ENCODE data around the gene CYCS.
A peak's percentile ranks its signal among the peaks of the same experiment; 100 is the strongest.
"Not testable (repeated sequence)": the region's sequence is repeated elsewhere in the genome, so short reads cannot be mapped to it uniquely, and the experiment has no call there.

The CYCS gene

DNA sequence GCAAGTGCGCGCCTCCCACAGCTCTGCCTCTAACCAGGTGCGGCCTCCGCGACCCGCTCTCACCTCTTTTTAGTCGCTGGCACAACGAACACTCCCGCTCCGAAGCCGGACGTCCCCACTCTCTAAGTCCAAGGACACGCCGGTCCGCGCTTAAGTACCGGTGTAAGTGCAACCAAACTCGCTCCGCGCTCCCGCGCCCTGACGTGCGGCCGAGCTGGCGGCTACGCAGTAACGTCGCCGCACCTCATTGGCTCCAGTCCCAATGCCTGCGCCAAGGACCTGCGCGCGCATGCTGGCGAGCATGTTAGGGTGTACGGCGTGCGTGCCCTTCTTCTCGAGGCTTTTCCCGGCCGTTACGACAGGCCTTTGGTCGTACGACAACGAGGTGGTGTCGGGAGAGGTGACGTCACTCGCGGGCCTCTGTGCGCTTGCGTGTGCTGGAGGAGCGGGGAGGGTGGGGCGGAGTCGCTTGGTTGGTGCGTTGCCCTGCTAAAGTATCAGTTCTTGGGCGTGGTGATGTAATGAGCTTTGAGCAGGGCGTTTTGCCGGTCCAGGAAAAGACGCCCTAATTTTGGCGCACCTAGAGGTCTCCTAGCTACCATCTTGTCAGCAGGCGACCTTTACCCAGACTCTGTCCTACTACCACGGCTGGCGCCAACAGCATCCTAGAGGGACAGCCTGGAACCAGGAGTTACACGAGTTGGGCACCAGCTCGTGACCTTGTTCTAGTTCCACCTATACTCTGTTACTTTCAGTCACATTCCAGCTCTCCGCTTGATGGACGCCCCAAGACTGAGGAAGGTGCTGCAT, at the start of gene CYCS:
Gene CYCS, minus strand, starts transcription at position 124 of the 810 bp plus-strand sequence. CDS start 1,141 bp downstream, outside the sequence.
- Histone ChIP-seq H3K27ac (ENCODE audit: low read depth, low read length) (peak within 1 kb of the TSS; percentile 86), H3K4me1 (ENCODE audit: control insufficient read depth in 5 of 5, insufficient read depth in 5 of 5, low read length in 5 of 5) (peaks cover 6 to 30% (median 22%) of the 10 kb centered on the region in 5 donors), H3K9me3 (ENCODE audit: control insufficient read depth in 5 of 5, low read length in 5 of 5) (no peaks in the 10 kb centered on the region)

DNA sequence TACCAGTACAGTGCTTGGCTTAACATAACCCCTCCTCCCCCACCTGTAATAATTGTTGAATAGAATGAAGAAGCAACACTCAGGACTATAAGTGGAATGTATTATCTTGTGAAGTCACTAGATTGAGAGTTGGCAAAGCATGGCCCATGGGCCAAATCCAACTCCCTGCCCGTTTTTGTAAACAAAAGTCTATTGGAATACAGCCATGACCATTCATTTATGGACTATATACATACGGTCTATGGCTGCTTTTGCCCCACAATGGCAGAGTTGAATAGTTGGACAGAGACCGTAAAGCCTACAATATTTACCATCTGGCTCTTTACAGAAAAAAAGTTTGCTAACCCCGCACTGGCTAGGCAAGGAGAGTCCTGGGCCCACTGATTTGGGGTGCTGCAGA, 48.1 kb upstream of the CYCS start:
- Histone ChIP-seq H3K9ac (ENCODE audit: low read length in 5 of 5) (no peak overlapping the region), H3K36me3 (ENCODE audit: control insufficient read depth in 5 of 5, insufficient read depth in 5 of 5, low read length in 5 of 5) (peaks cover 0 to 3% (median 0%) of the 10 kb centered on the region in 5 donors), H3K27me3 (ENCODE audit: control insufficient read depth in 5 of 5, insufficient read depth in 4 of 5, low read length in 5 of 5) (no peaks in the 10 kb centered on the region), H3K27ac (ENCODE audit: low read depth, low read length) (no peak overlapping the region), H3K4me1 (ENCODE audit: control insufficient read depth in 5 of 5, insufficient read depth in 5 of 5, low read length in 5 of 5) (peaks cover 0 to 11% (median 0%) of the 10 kb centered on the region in 5 donors), H3K4me3 (ENCODE audit: low read depth in 1 of 5, low read length in 5 of 5) (no peak overlapping the region), H3K9me3 (ENCODE audit: control insufficient read depth in 5 of 5, low read length in 5 of 5) (no peaks in the 10 kb centered on the region)

More for the DNA sequence above, at the start of gene CYCS:
- H3K4me3 ChIP-seq (ENCODE audit: low read depth in 1 of 5, low read length in 5 of 5): peak within 1 kb of the TSS; percentile 85 to 98 (median 95)
- H3K36me3 ChIP-seq (ENCODE audit: control insufficient read depth in 5 of 5, insufficient read depth in 5 of 5, low read length in 5 of 5): peaks cover 10 to 24% (median 19%) of the 10 kb centered on the region in 5 donors
- H3K9ac ChIP-seq (ENCODE audit: low read length in 5 of 5): peak within 1 kb of the TSS; percentile 83 to 98 (median 91)
- H3K27me3 ChIP-seq (ENCODE audit: control insufficient read depth in 5 of 5, insufficient read depth in 4 of 5, low read length in 5 of 5): peaks cover 0 to 2% (median 0%) of the 10 kb centered on the region in 5 donors

DNA sequence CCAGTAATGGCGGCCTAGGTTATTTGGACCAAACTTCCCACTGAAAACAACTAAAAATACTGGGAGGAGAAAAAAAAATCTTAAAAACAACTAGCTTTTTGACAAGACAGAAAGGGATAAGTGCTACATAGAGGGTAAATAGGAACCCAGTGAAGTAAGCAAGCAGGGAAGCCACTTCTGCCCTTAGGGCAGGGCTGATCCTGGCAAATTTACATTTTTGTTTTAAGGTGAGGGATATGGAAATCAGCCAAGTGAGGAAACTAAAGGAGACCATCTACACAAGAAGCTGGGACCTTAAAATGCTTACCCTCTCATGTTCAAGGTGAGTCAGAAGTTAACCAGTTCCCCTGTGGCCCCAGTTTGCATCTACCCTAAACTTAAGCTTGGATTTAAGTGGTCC, 46.5 kb upstream of the CYCS start:
- Histone ChIP-seq H3K36me3 (ENCODE audit: control insufficient read depth in 5 of 5, insufficient read depth in 5 of 5, low read length in 5 of 5) (peaks cover 0 to 10% (median 0%) of the 10 kb centered on the region in 5 donors), H3K27ac (ENCODE audit: low read depth, low read length) (no peak overlapping the region), H3K4me3 (ENCODE audit: low read depth in 1 of 5, low read length in 5 of 5) (no peak overlapping the region), H3K4me1 (ENCODE audit: control insufficient read depth in 5 of 5, insufficient read depth in 5 of 5, low read length in 5 of 5) (peaks cover 0 to 11% (median 0%) of the 10 kb centered on the region in 5 donors), H3K27me3 (ENCODE audit: control insufficient read depth in 5 of 5, insufficient read depth in 4 of 5, low read length in 5 of 5) (no peaks in the 10 kb centered on the region), H3K9me3 (ENCODE audit: control insufficient read depth in 5 of 5, low read length in 5 of 5) (no peaks in the 10 kb centered on the region), H3K9ac (ENCODE audit: low read length in 5 of 5) (no peak overlapping the region)

DNA sequence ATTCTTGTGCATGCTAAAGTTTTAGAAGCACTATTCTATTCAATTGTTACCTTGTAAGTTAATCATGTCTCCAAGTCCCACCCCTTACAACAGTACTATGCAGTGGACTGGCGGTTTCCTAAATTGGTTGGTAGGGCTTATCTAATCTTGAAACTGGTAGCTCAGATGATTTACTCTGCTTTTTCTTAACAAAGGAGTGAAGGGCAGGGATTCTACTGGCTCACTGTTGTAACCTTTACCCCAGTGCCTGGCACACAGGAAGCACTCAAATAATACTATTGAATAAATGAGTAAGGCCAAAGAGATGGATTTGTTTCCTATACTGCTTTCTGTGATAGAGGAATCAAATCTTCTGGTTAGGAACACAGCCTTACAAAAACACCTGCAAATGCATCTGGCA, 46.0 kb upstream of the CYCS start:
- Histone ChIP-seq H3K36me3 (ENCODE audit: control insufficient read depth in 5 of 5, insufficient read depth in 5 of 5, low read length in 5 of 5) (peaks cover 0 to 10% (median 0%) of the 10 kb centered on the region in 5 donors), H3K9me3 (ENCODE audit: control insufficient read depth in 5 of 5, low read length in 5 of 5) (no peaks in the 10 kb centered on the region), H3K4me1 (ENCODE audit: control insufficient read depth in 5 of 5, insufficient read depth in 5 of 5, low read length in 5 of 5) (peaks cover 0 to 11% (median 0%) of the 10 kb centered on the region in 5 donors), H3K9ac (ENCODE audit: low read length in 5 of 5) (no peak overlapping the region), H3K27ac (ENCODE audit: low read depth, low read length) (no peak overlapping the region), H3K27me3 (ENCODE audit: control insufficient read depth in 5 of 5, insufficient read depth in 4 of 5, low read length in 5 of 5) (no peaks in the 10 kb centered on the region), H3K4me3 (ENCODE audit: low read depth in 1 of 5, low read length in 5 of 5) (no peak overlapping the region)

DNA sequence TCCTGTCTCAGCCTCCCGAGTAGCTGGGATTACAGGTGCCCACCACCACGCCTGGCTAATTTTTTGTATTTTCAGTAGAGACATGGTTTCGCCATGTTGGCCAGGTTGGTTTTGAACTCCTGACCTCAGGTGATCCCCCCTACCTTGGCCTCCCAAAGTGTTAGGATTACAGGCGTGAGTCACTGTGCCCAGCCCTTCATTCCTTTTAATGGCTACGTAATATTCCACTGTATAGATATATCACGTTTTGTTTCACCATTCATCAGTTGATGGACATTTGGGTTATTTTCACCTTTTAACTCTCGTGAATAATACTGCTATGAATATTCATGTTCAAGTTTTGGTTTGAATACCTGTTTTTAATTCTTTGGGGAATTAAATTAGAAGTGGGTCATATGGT, 44.6 kb upstream of the CYCS start:
- Histone ChIP-seq H3K4me1 (ENCODE audit: control insufficient read depth in 5 of 5, insufficient read depth in 5 of 5, low read length in 5 of 5) (peaks cover 0 to 11% (median 0%) of the 10 kb centered on the region in 5 donors), H3K27me3 (ENCODE audit: control insufficient read depth in 5 of 5, insufficient read depth in 4 of 5, low read length in 5 of 5) (no peaks in the 10 kb centered on the region), H3K36me3 (ENCODE audit: control insufficient read depth in 5 of 5, insufficient read depth in 5 of 5, low read length in 5 of 5) (peaks cover 0 to 10% (median 0%) of the 10 kb centered on the region in 5 donors), H3K9me3 (ENCODE audit: control insufficient read depth in 5 of 5, low read length in 5 of 5) (no peaks in the 10 kb centered on the region), H3K4me3 (ENCODE audit: low read depth in 1 of 5, low read length in 5 of 5) (no peak overlapping the region), H3K27ac (ENCODE audit: low read depth, low read length) (no peak overlapping the region), H3K9ac (ENCODE audit: low read length in 5 of 5) (no peak overlapping the region)

DNA sequence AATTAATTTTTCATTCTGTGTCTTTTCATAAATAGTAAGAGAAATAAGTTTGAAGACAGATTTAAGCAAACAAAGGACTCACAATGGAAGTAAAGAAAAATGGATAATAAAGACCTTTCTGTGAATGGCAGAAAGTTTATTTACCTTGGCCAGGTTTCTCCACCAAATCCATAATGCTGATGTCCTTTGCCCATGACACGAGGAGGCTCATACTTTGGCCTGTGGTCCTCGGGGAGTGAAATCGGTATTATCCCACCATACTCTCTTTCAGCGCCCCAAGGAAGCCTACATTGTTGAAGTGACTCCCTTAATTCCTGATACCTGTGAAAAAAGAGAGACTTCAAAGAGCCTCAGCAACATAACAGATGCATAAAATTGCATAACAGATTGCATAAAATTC, 43.1 kb upstream of the CYCS start:
- Histone ChIP-seq H3K27ac (ENCODE audit: low read depth, low read length) (no peak overlapping the region), H3K4me1 (ENCODE audit: control insufficient read depth in 5 of 5, insufficient read depth in 5 of 5, low read length in 5 of 5) (peaks cover 0 to 11% (median 0%) of the 10 kb centered on the region in 5 donors), H3K9ac (ENCODE audit: low read length in 5 of 5) (no peak overlapping the region), H3K4me3 (ENCODE audit: low read depth in 1 of 5, low read length in 5 of 5) (no peak overlapping the region), H3K36me3 (ENCODE audit: control insufficient read depth in 5 of 5, insufficient read depth in 5 of 5, low read length in 5 of 5) (peaks cover 0 to 14% (median 0%) of the 10 kb centered on the region in 5 donors), H3K9me3 (ENCODE audit: control insufficient read depth in 5 of 5, low read length in 5 of 5) (no peaks in the 10 kb centered on the region), H3K27me3 (ENCODE audit: control insufficient read depth in 5 of 5, insufficient read depth in 4 of 5, low read length in 5 of 5) (no peaks in the 10 kb centered on the region)

DNA sequence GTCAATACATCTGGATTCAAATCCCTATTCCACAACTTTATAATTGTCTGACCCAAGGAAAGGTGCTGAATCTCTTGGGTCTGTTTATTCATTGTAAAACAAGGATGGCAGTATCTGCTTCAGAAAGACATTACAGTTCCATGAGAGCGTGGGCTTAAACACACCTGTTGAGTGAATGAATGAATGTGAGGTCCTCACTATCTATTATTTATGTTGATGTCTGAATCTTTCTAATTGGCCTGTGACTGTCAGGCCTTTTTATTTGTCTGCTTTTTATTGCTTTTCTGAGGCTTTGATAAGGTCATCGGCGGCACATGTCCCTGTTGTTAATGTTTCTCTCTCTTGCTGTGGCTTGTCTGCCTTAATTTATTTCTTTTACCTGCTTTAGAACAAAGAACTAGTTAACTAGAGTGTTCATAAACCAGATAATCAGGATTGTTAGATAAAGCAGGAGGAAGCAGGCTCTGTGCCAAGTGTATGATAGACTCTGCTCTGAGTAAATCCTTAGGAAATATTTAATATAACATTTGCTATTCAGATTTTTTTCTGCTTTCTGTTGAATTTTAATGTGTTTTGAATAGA, 42.3 kb upstream of the CYCS start:
- Histone ChIP-seq H3K9ac (ENCODE audit: low read length in 5 of 5) (no peak overlapping the region), H3K4me3 (ENCODE audit: low read depth in 1 of 5, low read length in 5 of 5) (no peak overlapping the region)

DNA sequence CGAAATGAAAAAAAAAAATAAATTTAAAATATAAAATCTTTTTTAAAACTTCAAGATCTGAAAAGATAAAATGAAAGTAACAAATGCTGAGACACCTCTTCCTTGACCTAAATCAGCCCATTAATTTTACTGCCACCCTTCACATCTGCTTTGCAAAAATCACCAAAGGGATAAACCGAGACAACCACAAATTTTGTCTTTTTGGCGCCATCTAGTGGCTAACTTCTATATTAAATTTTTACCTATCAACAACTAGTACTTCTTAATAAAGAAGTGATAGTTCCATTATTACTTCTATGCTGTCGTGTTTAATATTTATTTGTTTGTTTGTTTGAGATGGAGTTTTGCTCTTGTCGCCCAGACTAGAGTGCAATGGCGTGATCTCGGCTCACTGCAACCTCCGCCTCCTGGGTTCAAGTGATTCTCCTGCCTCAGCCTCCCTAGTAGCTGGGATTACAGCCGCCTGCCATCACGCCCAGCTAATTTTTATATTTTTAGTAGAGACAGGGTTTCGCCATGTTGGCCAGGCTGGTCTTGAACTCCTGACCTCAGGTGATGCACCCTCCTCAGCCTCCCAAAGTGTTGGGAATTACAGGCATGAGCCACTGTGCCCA, 35.0 kb upstream of the CYCS start:
- H3K9me3 ChIP-seq (ENCODE audit: control insufficient read depth in 5 of 5, low read length in 5 of 5); H3K36me3 ChIP-seq (ENCODE audit: control insufficient read depth in 5 of 5, insufficient read depth in 5 of 5, low read length in 5 of 5); H3K27ac ChIP-seq (ENCODE audit: low read depth, low read length); H3K4me1 ChIP-seq (ENCODE audit: control insufficient read depth in 5 of 5, insufficient read depth in 5 of 5, low read length in 5 of 5); H3K9ac ChIP-seq (ENCODE audit: low read length in 5 of 5); H3K4me3 ChIP-seq (ENCODE audit: low read depth in 1 of 5, low read length in 5 of 5); H3K27me3 ChIP-seq (ENCODE audit: control insufficient read depth in 5 of 5, insufficient read depth in 4 of 5, low read length in 5 of 5): not testable (repeated sequence)

More for the DNA sequence above, 42.3 kb upstream of the CYCS start:
- peaks cover 0 to 14% (median 0%) of the 10 kb centered on the region in 5 donors for H3K36me3 ChIP-seq (ENCODE audit: control insufficient read depth in 5 of 5, insufficient read depth in 5 of 5, low read length in 5 of 5)
- H3K27ac ChIP-seq (ENCODE audit: low read depth, low read length): no peak overlapping the region
- H3K27me3 ChIP-seq (ENCODE audit: control insufficient read depth in 5 of 5, insufficient read depth in 4 of 5, low read length in 5 of 5): no peaks in the 10 kb centered on the region
- no peaks in the 10 kb centered on the region for H3K9me3 ChIP-seq (ENCODE audit: control insufficient read depth in 5 of 5, low read length in 5 of 5)
- H3K4me1 ChIP-seq (ENCODE audit: control insufficient read depth in 5 of 5, insufficient read depth in 5 of 5, low read length in 5 of 5): peaks cover 0 to 11% (median 0%) of the 10 kb centered on the region in 5 donors

DNA sequence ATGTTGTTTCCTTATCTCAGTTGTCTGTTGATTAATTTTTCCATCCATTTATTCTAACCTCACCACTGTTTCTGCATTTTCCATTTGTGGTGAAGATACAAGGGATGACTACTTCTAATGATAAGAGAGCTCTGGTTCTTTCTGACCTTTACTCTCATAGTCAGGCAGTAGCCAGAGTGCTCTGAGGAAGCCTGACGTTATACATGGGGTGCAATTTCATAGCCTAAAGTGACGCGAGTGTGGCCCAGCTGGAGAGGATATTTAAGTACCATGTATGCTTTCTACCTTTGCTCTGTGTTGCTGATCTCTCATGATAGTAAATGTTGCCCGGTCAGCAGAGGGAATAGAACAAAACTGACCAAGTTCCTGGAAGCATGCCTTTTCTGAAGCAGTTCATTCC, 33.9 kb upstream of the CYCS start:
- no peaks in the 10 kb centered on the region for H3K9me3 ChIP-seq (ENCODE audit: control insufficient read depth in 5 of 5, low read length in 5 of 5)
- H3K27ac ChIP-seq (ENCODE audit: low read depth, low read length): no peak overlapping the region
- no peak overlapping the region for H3K4me3 ChIP-seq (ENCODE audit: low read depth in 1 of 5, low read length in 5 of 5)
- no peaks in the 10 kb centered on the region for H3K4me1 ChIP-seq (ENCODE audit: control insufficient read depth in 5 of 5, insufficient read depth in 5 of 5, low read length in 5 of 5)
- H3K27me3 ChIP-seq (ENCODE audit: control insufficient read depth in 5 of 5, insufficient read depth in 4 of 5, low read length in 5 of 5): no peaks in the 10 kb centered on the region
- H3K9ac ChIP-seq (ENCODE audit: low read length in 5 of 5): no peak overlapping the region
- peaks cover 3 to 12% (median 4%) of the 10 kb centered on the region in 5 donors for H3K36me3 ChIP-seq (ENCODE audit: control insufficient read depth in 5 of 5, insufficient read depth in 5 of 5, low read length in 5 of 5)

DNA sequence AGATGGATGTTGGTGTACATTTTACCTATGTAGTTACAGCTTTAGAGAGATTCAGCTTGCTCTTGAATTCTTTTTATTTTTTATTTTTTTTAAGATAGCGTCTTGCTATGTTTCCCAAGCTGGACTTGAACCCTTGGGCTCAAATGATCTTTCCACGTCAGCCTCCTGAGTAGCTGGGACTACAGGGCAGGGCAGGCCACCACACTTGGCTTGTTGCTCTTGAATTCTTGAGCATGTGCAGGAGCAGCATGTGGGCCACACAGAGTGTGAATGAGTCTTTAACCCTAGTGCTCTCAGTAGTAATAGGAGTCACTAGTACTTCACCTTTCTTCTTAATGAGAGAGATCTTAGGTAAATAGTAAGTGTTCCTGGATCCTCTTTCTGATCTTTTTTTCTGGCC, 26.7 kb upstream of the CYCS start:
- Histone ChIP-seq H3K27me3 (ENCODE audit: control insufficient read depth in 5 of 5, insufficient read depth in 4 of 5, low read length in 5 of 5) (no peaks in the 10 kb centered on the region), H3K4me3 (ENCODE audit: low read depth in 1 of 5, low read length in 5 of 5) (no peak overlapping the region), H3K36me3 (ENCODE audit: control insufficient read depth in 5 of 5, insufficient read depth in 5 of 5, low read length in 5 of 5) (peaks cover 4 to 24% (median 5%) of the 10 kb centered on the region in 5 donors), H3K9me3 (ENCODE audit: control insufficient read depth in 5 of 5, low read length in 5 of 5) (no peaks in the 10 kb centered on the region), H3K9ac (ENCODE audit: low read length in 5 of 5) (no peak overlapping the region), H3K27ac (ENCODE audit: low read depth, low read length) (no peak overlapping the region), H3K4me1 (ENCODE audit: control insufficient read depth in 5 of 5, insufficient read depth in 5 of 5, low read length in 5 of 5) (no peaks in the 10 kb centered on the region)

All from subcutaneous abdominal adipose tissue (tissue), 5 donors.